Keratinocyte (primary cell): ENCODE results near the gene CDH13. TPM values are rescaled to one million over a fixed set of nuclear protein-coding genes. Genes with fewer than 3 reads are reported as not detected.

Experiments used
- DNase-seq: peaks from one replicate; pipeline ENCODE4 v3.0.0-alpha.2; 2011; ENCODE audit warnings: low read depth, missing footprints, low spot score
- FAIRE-seq: peaks from 2 replicates; lab custom pipeline; 2011; peaks lifted over from hg19 to GRCh38; lab: Jason Lieb, UNC
- H2AFZ ChIP-seq: 2 replicates; pipeline ENCODE4 v1.6.0; 2012; ENCODE audit warnings: low read length, control low read depth, inconsistent platforms; ENCODE audit not compliant: control insufficient read depth
- H3K27ac ChIP-seq: 2 replicates; pipeline ENCODE4 v1.5.1; 2011; ENCODE audit warnings: low read length; ENCODE audit not compliant: control insufficient read depth, insufficient read depth
- H3K27me3 ChIP-seq: 3 replicates; pipeline ENCODE4 v1.6.0; 2011; ENCODE audit warnings: low read length; ENCODE audit not compliant: control insufficient read depth, insufficient read depth; ENCODE audit errors: extremely low read depth
- H3K36me3 ChIP-seq, 2 experiments: 2 replicates in 1 of 2; 3 replicates in 1 of 2; pipeline ENCODE4 v1.5.1; 2011; ENCODE audit warnings: low read length in 2 of 2, mild to moderate bottlenecking in 1 of 2; ENCODE audit not compliant: control insufficient read depth in 2 of 2, insufficient read depth in 2 of 2; ENCODE audit errors: extremely low read depth in 1 of 2
- H3K4me1 ChIP-seq: 3 replicates; pipeline ENCODE4 v1.5.1; 2011; ENCODE audit warnings: low read length; ENCODE audit not compliant: control insufficient read depth, insufficient read depth; ENCODE audit errors: extremely low read depth
- H3K4me2 ChIP-seq: 3 replicates; pipeline ENCODE4 v1.6.0; 2011; ENCODE audit warnings: low read depth, low read length; ENCODE audit not compliant: control insufficient read depth, insufficient read depth; ENCODE audit errors: extremely low read depth
- H3K4me3 ChIP-seq, 3 experiments: fragments of 200-600 bp in 1 of 3; sonication (generic) in 1 of 3; 2 replicates in 2 of 3; 3 replicates in 1 of 3; pipeline ENCODE4 v1.5.1; 2011 to 2016; ENCODE audit warnings: low read length in 3 of 3, mild to moderate bottlenecking in 3 of 3, control low read depth in 2 of 3, inconsistent platforms in 1 of 3, low read depth in 1 of 3, mixed read lengths in 1 of 3, mixed run types in 1 of 3, moderate library complexity in 1 of 3; ENCODE audit not compliant: control insufficient read depth in 2 of 3, insufficient read depth in 2 of 3; ENCODE audit errors: extremely low read depth in 1 of 3
- H3K79me2 ChIP-seq: 2 replicates; pipeline ENCODE4 v1.6.0; 2012; ENCODE audit warnings: low read length; ENCODE audit not compliant: control insufficient read depth, insufficient read depth
- H3K9ac ChIP-seq: 3 replicates; pipeline ENCODE4 v1.6.0; 2011; ENCODE audit warnings: low read length; ENCODE audit not compliant: control insufficient read depth, insufficient read depth; ENCODE audit errors: extremely low read depth
- H3K9me1 ChIP-seq: 3 replicates; pipeline ENCODE4 v1.6.0; 2011; ENCODE audit warnings: low read length; ENCODE audit not compliant: control insufficient read depth, insufficient read depth; ENCODE audit errors: extremely low read depth
- H3K9me3 ChIP-seq: 2 replicates; pipeline ENCODE4 v1.5.1; 2012; ENCODE audit warnings: low read depth, low read length; ENCODE audit not compliant: control insufficient read depth
- H4K20me1 ChIP-seq: 3 replicates; pipeline ENCODE4 v1.6.0; 2011; ENCODE audit warnings: low read length; ENCODE audit not compliant: control insufficient read depth, insufficient read depth; ENCODE audit errors: extremely low read depth
- EZH2 ChIP-seq: IDR thresholded peaks from one replicate; pipeline ENCODE4 v1.6.1; 2012; ENCODE audit warnings: inconsistent platforms, mild to moderate bottlenecking, low read length, moderate library complexity
- dilution Hi-C: fragments of 300-500 bp; cut with MboI; formaldehyde crosslinking; loops from one replicate; pipeline ENCODE4 v1.7.0; 2020; ENCODE audit warnings: low sequenced_read_pairs; ENCODE audit not compliant: extremely low pct_ligation_motif_present
- polyA plus RNA-seq, 5 experiments: library from polyadenylated mRNA; depleted of rRNA in 3 of 5; stranded (reverse) in 3 of 5; stranded (forward) in 1 of 5; unstranded in 1 of 5; fragments of >200 nt; gene quantifications; 1 replicate in 1 of 5; 2 replicates in 3 of 5; 3 replicates in 1 of 5; pipeline versions ENCODE4 v1.2.1 to v1.2.3, GENCODE V29; 2011 to 2012; ENCODE audit warnings: missing spikeins in 2 of 5, low read depth in 1 of 5, low replicate concordance in 1 of 5
- TF ChIP-seq, protein P1 (sequence below), 3 experiments: IDR thresholded peaks in 1 of 3; conservative IDR thresholded peaks in 1 of 3; optimal IDR thresholded peaks in 1 of 3; 2 replicates in 2 of 3; 3 replicates in 1 of 3; pipeline versions ENCODE3 to v1.5.1; 2011; ENCODE audit warnings: low read length in 3 of 3, mild to moderate bottlenecking in 3 of 3, moderate library complexity in 2 of 3, control low read depth in 1 of 3, inconsistent platforms in 1 of 3; ENCODE audit not compliant: insufficient read depth in 2 of 3; ENCODE audit errors: extremely low read depth in 1 of 3

Gene CDH13
- polyA plus RNA-seq, 1 donor (not counting 4 experiments of a cell fraction or from before 2014, with no cell fraction given), result 111 TPM

DNA sequence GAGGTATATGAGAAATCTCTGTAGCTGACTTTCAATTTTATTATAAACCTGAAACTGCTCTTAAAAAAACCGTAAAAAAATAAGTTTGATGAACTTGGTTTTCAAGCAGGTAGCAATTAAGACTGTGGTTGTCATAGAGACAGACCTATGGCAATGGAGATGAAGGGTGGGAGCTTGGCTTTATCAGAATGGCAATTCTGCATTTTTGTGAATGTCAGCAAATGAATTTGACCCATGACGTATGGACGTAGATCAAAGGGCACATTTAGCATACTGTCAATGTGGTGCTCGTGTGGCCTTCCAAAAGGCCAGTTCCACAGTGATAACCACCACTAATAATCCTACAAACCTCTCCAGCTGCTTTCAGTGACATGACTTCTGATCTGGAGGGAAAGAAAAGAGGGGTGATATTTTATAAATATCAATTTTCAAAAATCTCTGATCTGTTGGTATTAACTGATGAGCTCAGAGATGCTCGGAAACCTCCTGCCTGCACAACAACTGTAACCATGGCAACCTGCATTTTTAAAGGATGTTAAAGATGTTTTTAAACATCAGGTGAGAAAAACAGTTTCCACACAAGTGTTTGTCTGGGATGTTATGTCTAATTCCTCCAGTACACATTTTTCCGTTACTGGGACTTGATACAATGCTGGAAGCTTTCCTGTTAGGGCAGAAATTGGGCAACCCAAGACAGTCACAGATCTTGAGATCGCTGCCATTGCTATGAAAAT, 533.7 kb downstream of the CDH13 start:
- H3K79me2 ChIP-seq, result no peaks in the 10 kb centered on the region
- H3K4me2 ChIP-seq, result no peak overlapping the region
- H3K27me3 ChIP-seq, result no peaks in the 10 kb centered on the region
- dilution Hi-C loops, result no loop called here
- H3K36me3 ChIP-seq, result no peaks in the 10 kb centered on the region
- DNase-seq, result no peak
- H2AFZ ChIP-seq, result no peak overlapping the region
- H3K9me1 ChIP-seq, result no peaks in the 10 kb centered on the region
- no peaks in the 10 kb centered on the region for H3K4me1 ChIP-seq
- no peak for TF ChIP-seq EZH2
- TF ChIP-seq, protein P1, sequence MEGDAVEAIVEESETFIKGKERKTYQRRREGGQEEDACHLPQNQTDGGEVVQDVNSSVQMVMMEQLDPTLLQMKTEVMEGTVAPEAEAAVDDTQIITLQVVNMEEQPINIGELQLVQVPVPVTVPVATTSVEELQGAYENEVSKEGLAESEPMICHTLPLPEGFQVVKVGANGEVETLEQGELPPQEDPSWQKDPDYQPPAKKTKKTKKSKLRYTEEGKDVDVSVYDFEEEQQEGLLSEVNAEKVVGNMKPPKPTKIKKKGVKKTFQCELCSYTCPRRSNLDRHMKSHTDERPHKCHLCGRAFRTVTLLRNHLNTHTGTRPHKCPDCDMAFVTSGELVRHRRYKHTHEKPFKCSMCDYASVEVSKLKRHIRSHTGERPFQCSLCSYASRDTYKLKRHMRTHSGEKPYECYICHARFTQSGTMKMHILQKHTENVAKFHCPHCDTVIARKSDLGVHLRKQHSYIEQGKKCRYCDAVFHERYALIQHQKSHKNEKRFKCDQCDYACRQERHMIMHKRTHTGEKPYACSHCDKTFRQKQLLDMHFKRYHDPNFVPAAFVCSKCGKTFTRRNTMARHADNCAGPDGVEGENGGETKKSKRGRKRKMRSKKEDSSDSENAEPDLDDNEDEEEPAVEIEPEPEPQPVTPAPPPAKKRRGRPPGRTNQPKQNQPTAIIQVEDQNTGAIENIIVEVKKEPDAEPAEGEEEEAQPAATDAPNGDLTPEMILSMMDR (optimal IDR thresholded peaks at IDR 0.05 in 1 of 3, IDR thresholded peaks at IDR 0.05 in 1 of 3, conservative IDR thresholded peaks at IDR 0.05 in 1 of 3; ENCODE audit: extremely low read depth in 1 of 3, insufficient read depth in 2 of 3, low read length in 3 of 3), result no peak
- no peaks in the 10 kb centered on the region for H4K20me1 ChIP-seq
- no peak overlapping the region for H3K27ac ChIP-seq
- no peaks in the 10 kb centered on the region for H3K9me3 ChIP-seq
- no peak overlapping the region for H3K9ac ChIP-seq
- FAIRE-seq, result no peak
- no peak overlapping the region for H3K4me3 ChIP-seq

DNA sequence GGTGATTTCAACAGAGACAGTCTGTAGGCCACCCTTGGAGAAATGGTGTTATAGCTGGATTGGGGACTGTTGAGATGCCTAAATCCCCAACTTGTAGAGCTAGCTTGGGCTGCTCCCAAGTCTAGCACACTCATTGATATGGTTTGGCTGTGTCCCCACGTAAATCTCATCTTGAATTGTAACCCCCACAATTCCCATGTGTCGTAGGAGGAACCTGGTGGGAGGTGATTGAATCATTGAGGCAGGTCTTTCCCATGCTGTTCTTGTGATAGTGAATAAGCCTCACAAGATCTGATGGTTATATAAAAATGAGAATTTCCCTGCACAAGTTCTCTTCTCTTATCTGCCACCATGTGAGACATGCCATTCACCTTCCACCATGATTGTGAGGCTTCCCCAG, 536.0 kb downstream of the CDH13 start:
- TF ChIP-seq, protein P1 (optimal IDR thresholded peaks at IDR 0.05 in 1 of 3, IDR thresholded peaks at IDR 0.05 in 1 of 3, conservative IDR thresholded peaks at IDR 0.05 in 1 of 3; ENCODE audit: extremely low read depth in 1 of 3, insufficient read depth in 2 of 3, low read length in 3 of 3), result no peak
- no peak for TF ChIP-seq EZH2
- Histone ChIP-seq H4K20me1 (no peaks in the 10 kb centered on the region), H3K79me2 (no peaks in the 10 kb centered on the region), H3K27ac (no peak overlapping the region), H3K27me3 (no peaks in the 10 kb centered on the region), H3K4me3 (no peak overlapping the region), H3K9me3 (no peaks in the 10 kb centered on the region), H3K9ac (no peak overlapping the region), H3K4me2 (no peak overlapping the region), H3K4me1 (no peaks in the 10 kb centered on the region), H3K36me3 (no peaks in the 10 kb centered on the region), H3K9me1 (no peaks in the 10 kb centered on the region), H2AFZ (no peak overlapping the region)
- FAIRE-seq (no peak), DNase-seq (no peak)
- dilution Hi-C loops, result no loop called here
